Sigmoid colon (tissue), 4 donors: ENCODE data around the gene OPRM1.

Experiments
- POLR2A ChIP-seq, 2 donors: fragments of 450-650 bp; IDR thresholded peaks; one replicate each; pipeline ENCODE4 v1.6.1; 2016; ENCODE audit warnings: antibody characterized with exemption in 2 of 2, mild to moderate bottlenecking in 2 of 2, moderate library complexity in 2 of 2
- POLR2AphosphoS5 ChIP-seq, 4 donors: sonication (generic); formaldehyde crosslinking; IDR thresholded peaks; one replicate each; pipeline ENCODE4 v1.6.1; 2017; ENCODE audit warnings: antibody characterized with exemption in 4 of 4
- TF ChIP-seq, protein P1 (sequence below), 4 experiments: fragments of 450-650 bp in 3 of 4; fragments of 200-600 bp in 1 of 4; IDR thresholded peaks; one replicate each; pipeline ENCODE4 v1.5.1; 2016 to 2019; ENCODE audit warnings: antibody characterized with exemption in 4 of 4, mild to moderate bottlenecking in 3 of 4, moderate library complexity in 2 of 4

DNA sequence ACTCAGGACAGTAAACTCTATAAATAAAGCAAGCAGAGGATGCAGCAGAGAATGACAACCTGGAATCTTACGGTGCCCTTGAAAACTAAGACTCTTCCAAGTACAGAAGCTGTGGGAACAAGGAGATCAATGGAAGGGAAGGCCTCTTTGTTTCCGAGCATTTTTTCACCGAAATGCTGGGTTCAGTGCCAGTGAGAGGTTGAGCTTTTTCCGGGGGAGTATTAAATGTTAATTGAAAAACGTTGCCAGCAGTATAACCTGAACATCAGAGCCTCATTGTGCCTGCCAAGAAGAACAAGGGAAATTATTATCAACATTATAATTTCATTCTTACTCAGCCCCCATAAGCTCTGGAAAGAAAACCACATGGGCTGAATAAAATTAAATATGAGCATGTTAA, 17.5 kb downstream of the OPRM1 start:
- TF ChIP-seq, protein P1, sequence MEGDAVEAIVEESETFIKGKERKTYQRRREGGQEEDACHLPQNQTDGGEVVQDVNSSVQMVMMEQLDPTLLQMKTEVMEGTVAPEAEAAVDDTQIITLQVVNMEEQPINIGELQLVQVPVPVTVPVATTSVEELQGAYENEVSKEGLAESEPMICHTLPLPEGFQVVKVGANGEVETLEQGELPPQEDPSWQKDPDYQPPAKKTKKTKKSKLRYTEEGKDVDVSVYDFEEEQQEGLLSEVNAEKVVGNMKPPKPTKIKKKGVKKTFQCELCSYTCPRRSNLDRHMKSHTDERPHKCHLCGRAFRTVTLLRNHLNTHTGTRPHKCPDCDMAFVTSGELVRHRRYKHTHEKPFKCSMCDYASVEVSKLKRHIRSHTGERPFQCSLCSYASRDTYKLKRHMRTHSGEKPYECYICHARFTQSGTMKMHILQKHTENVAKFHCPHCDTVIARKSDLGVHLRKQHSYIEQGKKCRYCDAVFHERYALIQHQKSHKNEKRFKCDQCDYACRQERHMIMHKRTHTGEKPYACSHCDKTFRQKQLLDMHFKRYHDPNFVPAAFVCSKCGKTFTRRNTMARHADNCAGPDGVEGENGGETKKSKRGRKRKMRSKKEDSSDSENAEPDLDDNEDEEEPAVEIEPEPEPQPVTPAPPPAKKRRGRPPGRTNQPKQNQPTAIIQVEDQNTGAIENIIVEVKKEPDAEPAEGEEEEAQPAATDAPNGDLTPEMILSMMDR (IDR thresholded peaks at IDR 0.05) = no peak
- TF ChIP-seq POLR2AphosphoS5 (IDR thresholded peaks at IDR 0.05) (no peak), POLR2A (IDR thresholded peaks at IDR 0.05) (no peak)
